ENCODE data around the gene COBL.

COBL gene

GRCh38 chr7:51126813-51127617, 189.6 kb downstream of the COBL start:
- no peak for DNase-seq (ENCODE audit: extremely low read depth in 1 of 2, low read depth in 1 of 2)

- DNase-seq (ENCODE audit: extremely low read depth in 1 of 2, low read depth in 1 of 2): no peak
These were observed 190.3 kb downstream of the COBL start for GRCh38 chr7:51126324-51126723.

GRCh38 chr7:51124321-51124720, 192.3 kb downstream of the COBL start:
- DNase-seq (ENCODE audit: extremely low read depth in 1 of 2, low read depth in 1 of 2): no peak

- no peak for DNase-seq (ENCODE audit: extremely low read depth in 1 of 2, low read depth in 1 of 2)
These were observed 193.1 kb downstream of the COBL start for GRCh38 chr7:51123322-51124019.

- DNase-seq (ENCODE audit: extremely low read depth in 1 of 2, low read depth in 1 of 2): no peak
These were observed 194.6 kb downstream of the COBL start for GRCh38 chr7:51121931-51122425.

GRCh38 chr7:51121036-51121790, 195.4 kb downstream of the COBL start:
- no peak for DNase-seq (ENCODE audit: extremely low read depth in 1 of 2, low read depth in 1 of 2)

- DNase-seq (ENCODE audit: extremely low read depth in 1 of 2, low read depth in 1 of 2): no peak
These were observed 198.0 kb downstream of the COBL start for GRCh38 chr7:51118628-51119027.

GRCh38 chr7:51114501-51114900, 202.1 kb downstream of the COBL start:
- no peak for DNase-seq (ENCODE audit: extremely low read depth in 1 of 2, low read depth in 1 of 2)

GRCh38 chr7:51113962-51114361, 202.6 kb downstream of the COBL start:
- no peak for DNase-seq (ENCODE audit: extremely low read depth in 1 of 2, low read depth in 1 of 2)

- no peak for DNase-seq (ENCODE audit: extremely low read depth in 1 of 2, low read depth in 1 of 2)
These were observed 203.0 kb downstream of the COBL start for GRCh38 chr7:51113560-51113959.

- DNase-seq (ENCODE audit: extremely low read depth in 1 of 2, low read depth in 1 of 2): no peak
These were observed 205.2 kb downstream of the COBL start for GRCh38 chr7:51111241-51111940.

- no peak for DNase-seq (ENCODE audit: extremely low read depth in 1 of 2, low read depth in 1 of 2)
These were observed 208.5 kb downstream of the COBL start for GRCh38 chr7:51108134-51108533.

- no peak for DNase-seq (ENCODE audit: extremely low read depth in 1 of 2, low read depth in 1 of 2)
These were observed 212.3 kb downstream of the COBL start for GRCh38 chr7:51104278-51104677.

GRCh38 chr7:51103718-51104117, 212.9 kb downstream of the COBL start:
- DNase-seq (ENCODE audit: extremely low read depth in 1 of 2, low read depth in 1 of 2): no peak

- DNase-seq (ENCODE audit: extremely low read depth in 1 of 2, low read depth in 1 of 2): no peak
These were observed 213.8 kb downstream of the COBL start for GRCh38 chr7:51102828-51103227.

- DNase-seq (ENCODE audit: extremely low read depth in 1 of 2, low read depth in 1 of 2): no peak
These were observed 215.4 kb downstream of the COBL start for GRCh38 chr7:51101111-51101757.

- no peak for DNase-seq (ENCODE audit: extremely low read depth in 1 of 2, low read depth in 1 of 2)
These were observed 226.2 kb downstream of the COBL start for GRCh38 chr7:51090411-51090810.

GRCh38 chr7:51085034-51085692, 231.4 kb downstream of the COBL start:
- DNase-seq (ENCODE audit: extremely low read depth in 1 of 2, low read depth in 1 of 2): no peak

- no peak for DNase-seq (ENCODE audit: extremely low read depth in 1 of 2, low read depth in 1 of 2)
These were observed 232.5 kb downstream of the COBL start for GRCh38 chr7:51084121-51084520.

Data from activated CD8-positive, alpha-beta memory T cell treated with anti-CD3 and anti-CD28 coated beads for 1 hour (primary cell).